Prostate gland (tissue), 2 donors: ENCODE results near the gene TMEM147.

Source experiments
- POLR2A ChIP-seq: fragments of 450-650 bp; IDR thresholded peaks from one replicate; pipeline ENCODE4 v1.6.1; 2016; ENCODE audit warnings: antibody characterized with exemption, mild to moderate bottlenecking
- POLR2AphosphoS5 ChIP-seq: sonication (generic); formaldehyde crosslinking; IDR thresholded peaks from one replicate; pipeline ENCODE4 v1.6.1; 2017; ENCODE audit warnings: antibody characterized with exemption
- TF ChIP-seq, protein P1 (sequence below), 4 experiments: fragments of 200-600 bp in 2 of 4; fragments of 450-650 bp in 2 of 4; sonication (generic) in 2 of 4; IDR thresholded peaks; 1 replicate in 3 of 4; 2 replicates in 1 of 4; pipeline ENCODE4 v1.5.1; 2016 to 2019; ENCODE audit warnings: antibody characterized with exemption in 4 of 4, mild to moderate bottlenecking in 2 of 4, moderate library complexity in 2 of 4

DNA sequence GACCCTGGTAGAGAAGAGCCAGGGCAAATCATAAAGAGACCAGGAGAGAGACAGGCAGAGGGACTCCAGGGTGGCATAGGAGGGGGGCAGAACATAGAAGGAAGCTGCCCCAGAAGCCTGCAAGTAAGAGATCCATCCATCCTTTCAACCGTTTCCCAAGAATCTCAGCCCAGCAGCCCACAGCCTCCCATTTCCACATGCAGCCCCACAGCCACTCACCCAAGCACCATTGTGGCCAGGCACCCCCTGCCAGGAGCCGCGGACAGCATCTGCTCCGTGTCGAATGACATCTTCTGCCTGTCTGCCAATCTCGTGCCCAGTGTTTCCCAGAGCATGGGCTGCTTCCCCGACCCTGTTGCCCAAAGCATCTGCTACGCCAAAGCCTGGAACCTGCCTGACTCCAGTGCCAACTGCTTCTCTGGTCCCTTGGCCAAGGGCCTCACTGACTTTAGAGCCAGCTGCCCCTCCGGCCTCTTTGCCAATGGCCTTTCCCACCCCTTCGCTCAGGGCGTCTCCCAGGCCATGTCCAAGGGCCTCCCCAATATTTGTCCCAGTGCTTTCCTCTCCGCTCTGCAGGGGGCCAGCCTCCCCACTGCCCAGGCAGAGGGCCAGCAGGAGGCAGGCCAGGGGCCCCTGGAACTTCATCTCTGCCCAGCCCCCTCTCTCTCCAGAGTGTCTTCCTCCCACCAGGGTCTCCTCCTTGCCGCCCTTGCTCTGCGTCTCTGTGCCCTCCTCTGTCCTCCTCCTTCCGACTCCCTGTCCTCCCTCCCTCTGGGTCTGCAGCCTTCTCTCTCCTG lies 32.4 kb upstream of the TMEM147 start:
- no peak for TF ChIP-seq POLR2A
- TF ChIP-seq, protein P1, sequence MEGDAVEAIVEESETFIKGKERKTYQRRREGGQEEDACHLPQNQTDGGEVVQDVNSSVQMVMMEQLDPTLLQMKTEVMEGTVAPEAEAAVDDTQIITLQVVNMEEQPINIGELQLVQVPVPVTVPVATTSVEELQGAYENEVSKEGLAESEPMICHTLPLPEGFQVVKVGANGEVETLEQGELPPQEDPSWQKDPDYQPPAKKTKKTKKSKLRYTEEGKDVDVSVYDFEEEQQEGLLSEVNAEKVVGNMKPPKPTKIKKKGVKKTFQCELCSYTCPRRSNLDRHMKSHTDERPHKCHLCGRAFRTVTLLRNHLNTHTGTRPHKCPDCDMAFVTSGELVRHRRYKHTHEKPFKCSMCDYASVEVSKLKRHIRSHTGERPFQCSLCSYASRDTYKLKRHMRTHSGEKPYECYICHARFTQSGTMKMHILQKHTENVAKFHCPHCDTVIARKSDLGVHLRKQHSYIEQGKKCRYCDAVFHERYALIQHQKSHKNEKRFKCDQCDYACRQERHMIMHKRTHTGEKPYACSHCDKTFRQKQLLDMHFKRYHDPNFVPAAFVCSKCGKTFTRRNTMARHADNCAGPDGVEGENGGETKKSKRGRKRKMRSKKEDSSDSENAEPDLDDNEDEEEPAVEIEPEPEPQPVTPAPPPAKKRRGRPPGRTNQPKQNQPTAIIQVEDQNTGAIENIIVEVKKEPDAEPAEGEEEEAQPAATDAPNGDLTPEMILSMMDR (IDR thresholded peaks at IDR 0.05), result no peak
- no peak for TF ChIP-seq POLR2AphosphoS5
